Pulmonary artery endothelial cell (primary cell): ENCODE measurements around the gene CALY. TPM values are rescaled to one million over a fixed set of nuclear protein-coding genes. Genes with fewer than 3 reads are reported as not detected.
"Not testable (repeated sequence)": the region's sequence is repeated elsewhere in the genome, so short reads cannot be mapped to it uniquely, and the experiment has no call there.

Source experiments
- DNase-seq: peaks from one replicate; pipeline ENCODE4 v3.0.0-alpha.2; 2011; ENCODE audit warnings: low read depth, low spot score
- total RNA-seq: library from RNA; depleted of rRNA; stranded (reverse); fragments of >200 nt; gene quantifications from 2 replicates; pipeline ENCODE4 v1.2.3, GENCODE V29; 2014

CALY gene
- total RNA-seq, 1 donor from 2014 or later = not detected

DNA sequence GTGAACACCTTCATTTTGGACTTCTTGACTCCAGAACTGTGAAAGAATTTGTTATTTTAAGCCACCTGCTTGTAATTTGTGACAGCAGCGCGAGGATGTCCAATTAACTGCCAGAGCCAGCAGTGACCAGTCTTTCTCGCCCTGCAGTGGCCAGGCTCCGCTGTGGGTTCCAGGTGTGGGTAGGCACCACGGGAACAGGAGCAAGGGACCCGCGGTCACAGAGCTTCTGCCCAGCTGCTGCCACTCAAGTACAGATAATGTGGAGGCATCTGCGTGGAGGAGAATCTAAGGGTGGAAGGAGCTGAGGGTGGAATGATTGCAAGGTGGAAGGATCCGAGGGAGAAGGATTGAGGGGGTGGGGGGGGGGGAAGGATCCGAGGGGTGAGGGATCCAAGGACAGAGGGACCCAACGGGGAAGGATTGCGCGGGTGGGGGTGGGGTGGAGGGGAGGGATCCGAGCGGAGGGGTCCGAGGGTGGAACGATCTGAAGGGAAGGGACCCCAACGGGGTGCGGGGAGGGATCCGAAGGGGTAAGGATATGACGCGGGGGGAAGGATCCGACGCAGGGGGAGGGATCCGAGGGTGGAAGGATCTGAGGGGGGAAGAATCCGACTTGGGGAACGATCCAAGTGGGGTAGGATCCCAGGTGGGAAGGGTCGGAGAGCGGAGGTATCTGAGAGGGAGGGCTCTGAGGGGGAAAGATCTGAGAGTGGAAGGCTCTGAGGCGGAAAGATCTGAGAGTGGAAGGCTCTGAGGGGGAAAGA is 3.6 kb downstream of the CALY start:
- no peak for DNase-seq

DNA sequence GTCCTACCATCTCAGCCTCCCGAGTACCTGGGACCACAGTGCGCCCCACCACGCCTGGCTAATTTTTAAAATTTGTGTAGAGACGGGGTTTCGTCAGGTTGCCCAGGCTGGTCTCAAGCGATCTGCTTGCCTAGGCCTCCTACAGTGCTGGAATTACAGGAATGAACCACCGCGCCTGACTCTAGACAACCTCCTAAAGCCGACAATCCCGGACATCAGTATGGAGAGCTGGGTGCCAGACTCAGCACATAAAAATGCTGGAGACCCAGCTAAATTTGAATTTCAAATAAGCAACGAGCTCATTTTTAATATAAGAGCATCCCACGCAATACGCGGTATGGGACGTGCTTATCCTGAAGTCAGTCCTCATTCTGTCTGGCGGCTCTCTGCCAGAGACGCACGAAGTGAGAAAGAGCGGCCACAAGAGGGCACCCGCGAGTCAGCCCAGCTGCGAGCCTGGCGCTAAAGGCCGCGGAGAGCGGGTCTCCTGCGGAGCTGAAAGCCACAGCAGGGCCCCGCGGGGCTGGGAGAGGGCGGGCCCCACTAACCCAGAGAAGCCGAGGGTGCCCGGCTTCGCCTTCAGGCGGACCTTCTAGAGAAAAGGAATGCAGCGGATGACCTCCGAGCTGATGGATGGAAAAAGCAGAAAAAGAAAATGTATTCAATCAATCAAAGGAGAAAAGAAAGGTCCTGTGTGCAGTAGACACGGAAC is 7.0 kb downstream of the CALY start:
- DNase-seq = peak; percentile 27

GRCh38 chr10:133328358-133329343 is 8.0 kb downstream of the CALY start:
- DNase-seq = no peak

- DNase-seq = no peak
Observed at GRCh38 chr10:133327651-133328357, 8.9 kb downstream of the CALY start.

GRCh38 chr10:133326745-133327650 is 9.7 kb downstream of the CALY start:
- DNase-seq = no peak

DNA sequence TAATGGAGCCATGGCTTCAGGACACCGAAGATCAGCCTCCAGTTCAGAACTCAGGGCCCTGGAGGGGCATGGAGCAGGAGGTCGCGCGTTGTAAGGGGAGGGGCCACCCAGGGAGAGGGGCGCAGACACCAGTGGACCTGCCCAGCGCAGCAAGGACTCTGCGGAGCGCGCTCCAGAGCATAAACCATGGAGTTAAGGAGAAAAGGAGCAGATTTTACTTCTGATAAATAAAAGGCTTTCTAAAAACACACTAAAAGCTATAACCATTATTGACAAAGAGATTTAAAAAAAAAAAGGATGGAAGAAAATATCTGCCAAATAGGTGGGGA is 10.5 kb downstream of the CALY start:
- no peak for DNase-seq

DNA sequence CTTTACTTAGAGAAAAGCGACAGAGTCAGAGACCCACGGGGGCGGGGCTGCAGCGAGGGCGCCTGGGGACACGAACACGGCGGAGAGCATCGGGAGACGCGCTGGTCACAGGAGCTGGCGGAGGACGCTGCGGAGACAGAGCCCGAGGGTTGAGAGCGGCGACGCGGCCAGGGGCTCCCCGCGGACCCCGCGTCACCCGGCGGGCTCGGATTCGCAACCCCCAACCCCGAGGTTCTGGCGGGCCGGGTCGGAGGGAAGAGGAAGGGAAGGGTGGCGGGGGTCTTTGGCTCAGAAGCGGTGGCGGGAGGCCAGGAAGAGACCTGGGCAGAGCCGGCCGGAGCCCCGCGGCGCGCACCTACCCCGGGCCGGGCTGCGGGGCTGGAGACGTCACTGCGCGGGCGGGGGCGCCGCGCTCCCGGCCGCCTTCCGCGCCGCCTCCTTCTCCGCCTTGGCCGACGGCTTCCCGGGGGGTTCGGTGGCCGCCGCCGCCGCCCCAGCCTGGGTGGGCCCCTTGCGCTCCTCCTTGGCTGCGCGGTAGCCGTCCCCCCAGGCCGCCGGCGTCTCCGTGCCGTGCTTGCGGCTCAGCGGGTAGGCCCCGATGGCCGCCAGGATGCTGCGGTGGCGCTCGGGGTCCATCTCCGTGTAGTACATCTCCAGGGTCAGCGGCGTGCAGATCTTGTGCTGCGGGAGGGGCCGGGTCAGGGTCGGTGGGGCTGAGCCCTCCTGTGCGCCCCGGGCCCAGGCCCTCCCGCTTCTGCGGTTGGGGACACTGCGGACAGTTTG is 11.1 kb downstream of the CALY start:
- DNase-seq = no peak

DNA sequence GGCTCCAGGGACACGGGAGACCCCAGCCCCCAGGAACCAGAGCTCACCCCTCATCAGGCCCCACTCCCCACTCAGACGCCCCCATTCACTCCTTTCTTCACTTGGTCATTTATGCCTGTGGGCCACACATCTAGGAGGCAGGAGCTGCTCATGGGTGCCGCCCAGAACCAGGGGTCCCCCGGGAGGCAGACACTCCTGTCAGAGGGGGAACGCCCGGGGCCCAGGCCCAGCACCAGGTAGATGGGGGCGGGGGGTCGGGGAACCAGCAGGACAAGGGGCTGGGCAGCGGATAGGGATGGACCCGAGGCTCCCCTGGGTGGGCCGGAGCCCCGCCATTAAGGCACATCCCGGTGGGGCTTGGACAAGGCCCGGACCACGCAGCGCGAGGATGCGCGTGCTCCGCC is 11.8 kb downstream of the CALY start:
- DNase-seq = no peak

DNA sequence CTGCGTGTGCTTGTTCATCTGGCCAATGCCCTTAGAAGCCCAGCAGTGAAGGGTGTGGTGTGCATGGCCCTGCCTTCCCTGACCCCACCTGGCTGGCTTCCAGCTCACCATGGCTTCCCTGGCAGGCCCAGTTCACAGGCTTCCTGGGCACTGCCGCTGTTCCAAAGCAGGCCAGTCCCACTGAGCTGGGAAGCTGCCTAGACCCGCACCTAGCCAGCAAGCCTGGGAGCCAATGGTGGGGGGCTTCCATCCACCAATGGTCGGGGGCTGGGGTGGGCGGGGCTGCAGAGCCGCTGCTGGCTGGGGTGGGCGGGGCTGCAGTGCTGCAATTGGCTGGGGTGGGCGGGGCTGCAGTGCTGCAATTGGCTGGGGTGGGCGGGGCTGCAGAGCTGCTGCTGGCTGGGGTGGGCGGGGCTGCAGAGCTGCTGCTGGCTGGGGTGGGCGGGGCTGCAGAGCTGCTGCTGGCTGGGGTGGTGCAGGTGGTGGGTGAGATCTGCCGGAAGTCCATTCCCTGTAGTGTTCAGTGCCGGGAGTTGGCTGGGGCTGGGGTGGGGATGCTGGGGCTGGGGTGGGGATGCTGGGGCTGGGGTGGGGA is 12.4 kb downstream of the CALY start:
- DNase-seq = no peak

- DNase-seq = not testable (repeated sequence)
Observed at GRCh38 chr10:133322064-133322709, 14.5 kb downstream of the CALY start.

DNA sequence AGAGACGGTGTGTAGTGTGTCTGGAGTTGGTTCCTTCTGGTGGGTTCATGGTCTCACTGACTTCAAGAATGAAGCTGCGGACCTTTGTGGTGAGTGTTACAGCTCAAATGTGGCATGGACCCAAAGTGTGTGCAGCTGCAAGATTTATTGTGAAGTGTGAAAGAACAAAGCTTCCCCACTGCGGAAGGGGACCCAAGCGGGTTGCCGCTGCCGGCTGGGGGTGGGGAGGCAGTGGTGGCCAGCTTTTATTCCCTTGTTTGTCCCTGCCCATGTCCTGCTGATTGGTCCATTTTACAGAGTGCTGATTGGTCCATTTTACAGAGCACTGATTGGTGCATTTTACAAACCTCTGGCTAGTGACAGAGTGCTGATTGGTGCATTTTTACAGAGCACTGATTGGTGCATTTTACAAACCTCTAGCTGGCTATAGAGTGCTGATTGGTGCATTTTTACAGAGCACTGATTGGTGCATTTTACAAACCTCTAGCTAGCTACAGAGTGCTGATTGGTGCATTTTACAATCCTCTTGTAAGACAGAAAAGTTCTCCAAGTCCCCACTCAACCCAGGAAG is 15.8 kb downstream of the CALY start:
- DNase-seq = not testable (repeated sequence)

DNA sequence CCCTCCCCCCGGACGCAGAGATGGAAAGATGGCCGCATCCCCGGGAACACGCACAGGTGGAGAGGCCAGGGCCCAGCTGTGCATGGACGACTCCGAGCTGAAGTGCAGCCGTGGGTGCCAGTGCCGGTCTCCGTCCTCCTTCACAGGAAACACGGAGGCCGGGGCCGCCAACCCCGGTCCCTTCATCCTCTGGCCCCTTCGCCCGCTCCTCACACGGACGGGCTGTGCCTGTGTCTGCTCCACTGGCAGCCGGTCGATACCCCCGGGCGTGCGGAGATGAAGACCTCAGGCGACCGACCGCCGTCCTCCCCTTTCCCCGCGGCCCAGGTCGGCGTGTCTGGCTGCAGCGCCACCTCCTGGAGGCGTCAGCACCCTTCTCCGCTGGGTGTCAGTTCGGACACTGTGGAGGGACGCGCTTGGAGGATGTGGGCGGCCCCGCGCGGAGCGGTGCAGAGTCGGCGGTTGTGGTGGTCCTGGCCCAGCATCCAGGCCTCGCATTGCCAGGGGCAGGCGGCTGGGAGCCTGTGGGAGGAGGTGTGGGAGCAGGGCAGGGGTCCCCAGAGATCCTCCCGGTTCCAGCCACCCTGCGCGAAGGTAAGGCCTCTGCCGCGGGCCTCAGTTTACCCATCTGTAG is 18.1 kb downstream of the CALY start:
- DNase-seq = no peak

GRCh38 chr10:133316732-133317131 is 20.0 kb downstream of the CALY start:
- DNase-seq = no peak

GRCh38 chr10:133316266-133316665 is 20.4 kb downstream of the CALY start:
- DNase-seq = no peak

DNA sequence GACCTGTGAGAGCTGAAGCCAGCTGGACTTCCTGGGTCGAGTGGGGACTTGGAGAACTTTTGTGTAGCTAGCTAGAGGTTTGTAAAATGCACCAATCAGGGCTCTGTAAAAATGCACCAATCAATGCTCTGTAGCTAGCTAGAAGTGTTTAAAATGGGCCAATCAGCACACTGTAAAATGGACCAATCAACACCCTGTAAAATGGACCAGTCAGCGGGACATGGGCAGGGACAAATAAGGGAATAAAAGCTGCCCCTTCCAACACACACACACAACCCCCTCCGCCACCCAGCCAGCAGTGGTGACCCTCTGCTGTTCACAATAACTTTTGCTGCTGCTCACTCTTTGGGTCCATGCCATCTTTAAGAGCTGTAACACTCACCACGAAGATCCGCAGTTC is 20.8 kb downstream of the CALY start:
- no peak for DNase-seq

GRCh38 chr10:133314911-133315310 is 21.8 kb downstream of the CALY start:
- no peak for DNase-seq

DNA sequence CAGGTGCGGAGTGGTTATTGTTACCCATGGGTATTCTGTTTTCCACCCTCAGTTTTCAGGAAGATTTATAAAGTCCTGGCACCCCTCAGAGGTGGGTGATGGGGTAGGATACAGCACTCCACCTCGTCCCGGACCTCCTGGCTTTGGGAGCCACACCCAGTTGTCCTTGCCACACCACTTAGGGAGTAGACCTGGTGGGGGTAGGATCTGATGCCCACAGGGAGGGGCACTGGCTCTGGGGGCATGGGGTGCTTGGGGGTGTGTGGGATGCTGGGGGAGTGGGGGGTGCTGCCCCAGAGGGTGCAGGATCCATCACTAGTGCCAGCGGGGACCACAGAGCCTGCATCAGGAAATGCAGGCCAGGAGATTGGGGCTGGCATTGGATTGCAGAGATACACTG is 23.5 kb downstream of the CALY start:
- no peak for DNase-seq

- DNase-seq = no peak
Observed at GRCh38 chr10:133312769-133313145, 23.9 kb downstream of the CALY start.
